Measurements from ENCODE around the gene VWA8.
"Not testable (repeated sequence)": the region's sequence is repeated elsewhere in the genome, so short reads cannot be mapped to it uniquely, and the experiment has no call there.

VWA8 gene

DNA sequence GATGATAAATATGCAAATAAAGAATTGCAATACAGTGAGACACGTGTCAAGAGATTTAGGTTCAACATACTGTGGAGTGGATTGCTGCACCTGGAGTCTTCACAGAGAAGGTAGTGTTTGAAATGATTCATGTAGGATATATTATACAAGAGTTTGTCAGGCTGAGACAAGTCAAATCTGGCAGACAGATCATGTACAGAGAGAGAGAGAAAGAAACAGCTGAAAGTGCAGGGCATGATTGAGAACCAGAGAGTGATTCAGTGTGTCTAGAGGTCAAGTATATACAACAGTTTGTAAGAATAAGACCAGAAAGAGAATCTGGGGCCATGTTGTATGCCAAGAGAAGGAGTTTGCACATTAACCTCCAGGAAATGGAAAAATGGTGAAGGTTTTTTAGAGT is 2.1 kb upstream of the VWA8 start:
- DNase-seq: no peak

DNA sequence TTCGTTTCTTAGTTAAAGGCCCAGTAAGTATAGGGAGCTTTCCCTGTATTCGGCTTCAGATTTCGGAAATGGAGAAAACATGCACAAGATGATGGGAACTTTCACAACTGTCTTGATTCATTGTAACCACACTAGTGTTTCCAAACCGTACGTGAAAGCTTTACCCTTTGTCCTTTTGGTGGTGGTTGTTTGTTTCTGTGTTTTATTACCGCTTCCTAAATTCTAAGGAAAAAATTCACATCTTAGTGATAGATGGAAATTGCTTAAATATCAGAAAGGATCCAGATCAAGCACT is 504 bp upstream of the VWA8 start:
- DNase-seq: no peak

DNA sequence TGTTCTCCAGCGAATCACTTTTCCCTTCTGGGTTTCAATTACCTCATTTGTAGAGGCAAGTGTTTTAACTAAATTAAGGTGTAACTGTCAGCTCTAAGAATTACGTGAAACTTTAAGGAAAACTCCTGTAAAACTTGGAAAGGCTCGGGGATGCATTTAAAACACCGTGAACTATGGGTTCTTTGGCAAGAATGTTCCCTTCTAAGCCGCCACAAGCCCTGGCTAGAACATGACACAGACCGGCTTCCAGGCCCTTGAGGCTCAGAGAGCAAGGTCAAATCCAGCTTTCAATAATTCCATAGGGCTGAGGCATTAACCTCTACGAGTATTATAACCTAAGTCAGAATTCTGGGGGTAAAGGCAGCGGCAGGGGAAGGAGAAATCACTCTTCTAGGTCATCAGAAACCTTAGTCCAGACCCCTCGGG is 685 bp downstream of the VWA8 start:
- DNase-seq: peak in 1 of 2 donors; percentile 5

DNA sequence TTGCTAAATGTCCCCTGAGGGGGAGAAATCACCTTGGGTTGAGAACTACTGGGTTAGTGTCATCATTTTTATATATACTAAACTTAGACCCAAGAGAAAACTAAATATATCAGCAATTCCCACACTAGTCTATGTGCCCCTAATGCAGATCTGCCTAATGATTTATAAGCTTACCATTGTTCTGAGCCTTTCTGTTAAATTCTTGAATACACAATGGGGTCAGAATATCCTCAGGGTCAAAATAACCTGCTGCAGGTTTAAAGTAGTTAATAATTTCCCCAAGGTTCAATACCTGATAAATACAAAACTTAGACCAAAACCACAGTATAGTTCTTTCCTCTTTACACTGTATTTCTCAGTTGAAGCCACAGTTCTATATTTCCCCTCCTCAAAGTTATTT is 4.6 kb downstream of the VWA8 start:
- DNase-seq: no peak

DNA sequence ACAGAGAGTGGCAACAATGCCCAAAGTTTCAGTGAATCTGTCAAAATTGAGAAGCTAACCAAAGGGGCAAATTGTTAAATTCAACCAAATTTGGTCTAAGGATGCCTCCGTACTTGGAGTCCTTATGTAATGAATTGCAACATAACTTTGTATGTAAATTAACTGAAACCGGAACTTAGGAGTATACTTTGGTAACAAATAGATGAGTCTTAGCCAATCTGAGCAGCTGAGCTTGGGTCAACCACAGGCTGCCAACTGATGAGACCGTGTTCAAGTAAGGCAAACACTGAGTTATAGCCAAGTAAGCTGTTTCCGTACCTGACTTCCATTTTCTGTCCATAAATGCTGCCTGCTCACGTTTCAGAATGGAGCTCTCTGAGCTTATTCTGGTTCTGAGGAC is 5.3 kb downstream of the VWA8 start:
- DNase-seq: no peak

DNA sequence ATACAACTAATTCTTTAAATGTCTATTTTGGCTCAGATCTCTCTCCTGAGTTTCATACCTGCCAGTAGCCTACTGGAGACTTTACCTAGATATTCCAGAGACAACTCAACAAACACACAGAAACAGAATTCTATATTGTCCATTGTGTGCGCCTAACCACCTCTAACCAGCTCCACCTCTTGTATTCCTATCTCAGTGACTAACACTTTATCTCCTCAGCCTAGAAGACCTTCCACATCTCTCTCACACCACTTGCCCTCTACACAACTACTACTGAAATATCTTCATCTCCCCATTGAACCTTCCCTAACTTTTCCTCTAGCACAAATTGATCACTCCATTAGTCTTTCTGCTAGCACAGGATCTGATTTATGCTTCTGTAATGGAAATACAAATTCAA is 6.7 kb downstream of the VWA8 start:
- no peak for DNase-seq

DNA sequence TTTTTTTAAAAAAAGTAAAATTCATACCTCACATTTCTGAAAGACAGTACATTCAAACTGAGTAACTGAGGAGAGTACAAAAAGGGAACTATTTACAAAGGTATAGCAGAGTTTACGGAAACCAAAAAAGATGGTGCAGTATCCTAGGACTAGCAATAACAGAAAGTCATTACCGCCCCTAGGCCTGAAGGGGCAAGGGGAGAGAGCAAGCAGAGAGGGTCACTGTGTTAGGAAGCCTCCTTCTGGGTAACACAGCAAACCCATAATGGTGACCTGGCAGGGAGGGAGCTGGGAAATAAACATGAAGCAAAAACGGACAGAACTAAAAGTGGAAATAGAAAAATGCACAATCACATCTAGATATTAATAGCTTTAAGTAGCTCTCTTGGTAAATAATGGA is 8.2 kb downstream of the VWA8 start:
- DNase-seq: no peak

DNA sequence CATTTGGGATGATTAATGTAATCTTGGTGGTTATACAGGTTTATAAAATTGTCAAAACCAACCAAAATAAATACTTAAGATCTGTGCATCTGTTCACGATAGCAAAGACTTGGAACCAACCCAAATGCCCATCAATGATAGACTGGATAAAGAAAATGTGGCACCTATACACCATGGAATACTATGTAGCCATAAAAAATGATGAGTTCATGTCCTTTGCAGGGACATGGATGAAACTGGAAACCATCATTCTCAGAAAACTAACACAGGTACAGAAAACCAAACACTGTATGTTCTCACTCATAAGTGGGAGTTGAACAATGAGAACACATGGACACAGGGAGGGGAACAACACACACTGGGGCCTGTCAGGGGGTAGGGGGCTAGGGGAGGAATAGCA is 11.8 kb downstream of the VWA8 start:
- not testable (repeated sequence) for DNase-seq

DNA sequence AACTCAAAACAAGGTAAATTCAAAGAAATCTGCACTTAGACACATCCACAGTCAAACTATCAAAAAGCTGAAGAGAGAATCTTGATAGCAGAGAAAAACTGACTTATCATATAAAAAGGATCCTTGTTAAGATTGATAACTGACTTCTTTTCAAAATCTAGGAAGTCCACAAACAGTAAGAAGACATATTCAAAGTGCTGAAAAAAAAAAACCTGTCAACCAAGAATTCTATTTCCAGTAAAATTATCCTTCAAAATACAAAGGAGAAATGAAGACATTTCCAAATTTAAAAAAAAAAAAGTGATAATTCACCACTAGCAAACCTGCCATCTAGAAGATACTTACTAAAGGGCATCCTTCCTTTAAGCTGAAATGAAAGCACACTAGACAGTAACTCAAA is 15.0 kb downstream of the VWA8 start:
- no peak for DNase-seq

DNA sequence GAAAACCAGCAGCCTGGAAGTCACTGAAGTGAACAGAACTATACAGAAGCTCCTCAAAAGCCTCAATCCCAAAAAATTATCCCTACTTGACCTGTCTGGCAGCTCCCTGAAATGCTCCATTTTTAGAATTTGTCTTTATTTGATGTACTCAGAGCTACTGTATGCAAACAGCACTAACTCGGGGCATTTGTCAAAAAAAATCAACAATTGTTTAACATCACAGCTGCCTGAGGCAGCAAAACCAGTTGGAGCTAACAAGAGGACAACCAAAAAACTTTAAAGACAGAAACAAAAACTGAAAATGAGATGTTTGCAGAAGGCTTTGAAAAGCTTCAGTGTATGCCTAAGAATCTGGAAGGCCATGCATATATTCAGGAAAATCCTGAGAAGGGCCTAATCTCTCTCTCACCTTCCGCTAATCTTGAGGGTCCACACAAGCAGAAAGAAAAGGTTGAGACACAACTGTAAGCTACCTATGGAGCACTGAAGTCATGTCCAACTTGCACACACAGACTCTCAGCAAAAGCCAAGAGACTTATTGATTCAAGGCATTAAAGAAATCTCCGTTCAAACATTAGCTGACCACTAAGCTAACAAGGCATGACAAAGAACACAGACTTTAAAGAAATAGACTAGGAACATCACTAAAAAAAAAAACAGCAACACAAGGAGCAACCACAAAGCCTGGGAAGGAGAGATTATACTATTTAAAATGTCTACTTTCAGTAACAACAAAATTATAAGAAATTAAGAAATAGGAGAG is 16.1 kb downstream of the VWA8 start:
- no peak for DNase-seq

DNA sequence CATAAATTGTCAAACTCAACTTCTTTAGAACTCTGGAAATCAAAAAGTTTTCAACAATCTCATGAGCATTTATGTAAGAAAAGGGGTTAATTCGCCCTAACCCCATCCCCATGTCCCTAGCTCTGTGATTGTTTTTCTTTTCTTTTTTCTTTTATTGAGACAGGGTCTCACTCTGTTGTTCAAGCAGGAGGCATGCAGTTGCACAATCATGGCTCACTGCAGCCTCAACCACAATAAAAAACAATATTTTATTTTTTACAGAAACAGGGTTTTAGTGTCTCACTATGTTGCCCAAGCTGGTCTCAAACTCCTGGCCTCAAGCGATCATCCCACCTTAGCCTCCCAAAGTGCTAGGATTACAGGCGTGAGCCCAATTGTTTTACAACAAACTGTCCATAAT is 16.7 kb downstream of the VWA8 start:
- DNase-seq: no peak

DNA sequence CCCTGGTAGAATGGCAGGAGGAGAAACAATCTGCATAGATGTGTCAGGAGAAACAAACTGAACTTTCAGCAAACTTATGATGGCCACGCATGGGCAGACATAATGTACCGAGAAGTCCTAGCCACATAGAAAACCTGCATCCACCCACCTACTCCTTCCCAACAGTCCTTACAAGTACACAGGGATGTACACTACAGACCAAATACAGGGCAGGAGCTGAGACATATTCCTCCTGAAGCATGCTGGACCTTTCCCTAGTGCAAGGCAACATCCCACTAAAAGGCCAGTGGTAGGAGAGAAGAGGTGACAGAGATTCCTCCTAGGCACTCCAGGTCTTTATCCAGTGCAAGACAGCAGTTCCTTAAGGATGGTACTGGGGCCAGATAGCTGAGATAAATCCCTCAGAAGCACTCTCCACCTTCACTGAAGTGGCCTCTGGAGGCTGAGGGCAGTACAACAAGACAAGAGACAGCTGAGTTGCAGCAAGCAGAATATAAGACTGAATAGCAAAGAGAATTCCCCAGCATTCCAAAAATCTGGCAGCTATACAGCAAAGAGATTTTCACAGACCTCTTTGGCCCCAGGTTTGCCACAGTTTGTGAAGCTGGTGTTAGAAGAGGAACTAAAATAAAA is 18.3 kb downstream of the VWA8 start:
- DNase-seq: no peak

DNA sequence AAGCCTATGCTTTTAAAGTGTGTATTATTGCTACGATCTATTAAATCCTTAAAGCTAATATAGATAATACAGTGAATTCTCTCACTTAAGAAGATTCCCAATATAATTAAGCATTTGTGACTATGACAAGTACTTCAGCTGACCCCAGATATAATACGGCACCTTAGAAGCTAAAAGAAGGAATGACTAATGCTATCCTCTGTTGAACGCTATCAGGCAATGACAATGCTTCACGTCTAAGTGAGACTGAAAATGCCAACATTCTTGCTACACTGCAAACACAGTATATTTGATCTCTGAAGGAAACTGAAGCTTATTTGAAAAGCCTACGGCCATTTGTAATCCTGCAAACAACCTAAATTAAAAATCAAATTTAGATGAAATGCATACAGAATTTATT is 19.7 kb downstream of the VWA8 start:
- no peak for DNase-seq

DNA sequence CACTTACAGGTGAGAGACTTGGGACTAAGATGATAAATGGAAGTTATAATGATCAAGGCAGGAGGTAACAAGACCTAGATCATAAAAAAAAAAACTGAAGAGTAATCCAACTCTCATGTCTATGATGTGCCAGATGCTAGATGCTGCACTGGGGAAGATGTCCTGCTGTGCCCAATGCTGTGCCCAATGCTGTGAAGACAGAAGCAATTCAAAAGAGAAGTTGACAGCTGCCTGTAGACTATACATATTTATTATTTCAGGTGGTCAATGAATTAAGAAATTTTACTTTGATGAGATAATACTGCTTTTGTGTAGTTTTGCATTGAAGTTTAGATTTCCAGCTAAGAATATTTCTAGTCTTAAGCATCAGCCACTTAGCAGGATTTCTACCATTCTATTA is 21.5 kb downstream of the VWA8 start:
- no peak for DNase-seq

DNA sequence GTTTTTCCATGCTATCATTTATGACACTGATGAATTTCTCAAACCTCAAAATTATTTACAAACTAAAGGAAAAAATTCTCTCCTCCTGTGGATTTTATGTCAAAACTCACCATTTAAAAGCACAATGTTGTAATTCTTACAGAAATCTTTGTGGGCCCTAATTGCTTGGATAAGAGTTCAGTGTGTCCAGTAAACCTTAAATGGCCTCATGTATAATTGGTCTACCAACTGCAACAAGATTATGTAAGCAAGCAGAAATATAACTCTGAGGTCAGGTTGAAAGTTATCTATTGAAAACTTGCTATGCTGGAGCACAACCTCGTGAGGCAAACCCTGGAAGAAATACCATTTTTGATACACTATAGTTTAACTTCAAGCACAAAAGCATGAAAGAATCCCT is 22.0 kb downstream of the VWA8 start:
- no peak for DNase-seq

DNA sequence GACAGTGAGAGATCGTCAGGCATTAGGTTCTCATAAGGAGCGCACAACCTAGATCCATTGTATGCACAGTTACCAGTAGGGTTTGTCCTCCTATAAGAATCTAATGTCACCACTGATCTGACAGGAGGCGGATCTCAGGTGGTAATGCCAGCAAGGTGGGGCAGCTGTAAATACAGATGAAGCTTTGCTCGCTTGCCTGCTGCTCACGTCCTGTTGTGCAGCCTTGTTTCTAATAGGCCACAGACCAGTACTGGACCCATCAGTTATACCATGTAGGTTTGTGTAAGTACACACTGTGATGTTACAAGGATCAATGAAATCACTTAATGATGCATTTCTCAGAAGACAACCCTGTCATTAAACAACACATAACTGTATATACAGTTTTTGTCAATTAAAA is 23.5 kb downstream of the VWA8 start:
- DNase-seq: no peak

DNA sequence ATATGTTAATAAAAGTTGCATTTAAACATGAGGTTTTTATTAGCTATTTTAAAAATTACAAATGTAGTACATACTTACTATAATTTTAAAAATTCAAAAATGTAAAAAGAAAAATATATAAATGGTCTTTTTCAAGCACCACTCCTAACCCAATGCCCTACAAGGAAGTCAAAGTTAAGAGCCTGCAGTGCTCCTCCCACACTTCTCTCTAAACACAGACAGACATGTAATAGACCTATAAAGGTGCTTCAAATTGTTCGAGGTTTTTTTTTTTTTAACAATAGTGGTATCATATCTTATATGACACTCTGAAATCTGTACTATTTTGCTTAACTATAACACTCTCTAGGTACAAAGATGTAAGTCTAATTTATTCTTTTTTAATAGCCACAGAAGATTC is 25.4 kb downstream of the VWA8 start:
- no peak for DNase-seq

DNA sequence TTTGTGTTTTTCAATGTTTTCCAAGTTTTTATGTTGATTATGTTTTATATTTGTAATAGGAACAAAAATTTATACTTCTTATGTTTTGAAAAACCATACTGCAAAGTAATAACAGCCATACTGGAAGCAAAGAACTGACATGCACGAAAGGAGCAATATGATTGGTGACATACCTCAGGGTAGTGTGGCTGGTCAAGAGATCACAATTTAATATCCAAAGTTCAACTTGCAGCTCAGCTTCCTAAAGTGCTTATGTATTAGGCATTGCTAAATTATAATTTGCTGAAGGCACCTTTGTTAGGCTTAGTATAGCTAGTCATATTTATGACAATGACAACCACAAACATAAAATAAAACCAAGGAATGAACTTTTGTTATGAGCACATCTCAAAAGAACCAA is 25.9 kb downstream of the VWA8 start:
- DNase-seq: no peak

DNA sequence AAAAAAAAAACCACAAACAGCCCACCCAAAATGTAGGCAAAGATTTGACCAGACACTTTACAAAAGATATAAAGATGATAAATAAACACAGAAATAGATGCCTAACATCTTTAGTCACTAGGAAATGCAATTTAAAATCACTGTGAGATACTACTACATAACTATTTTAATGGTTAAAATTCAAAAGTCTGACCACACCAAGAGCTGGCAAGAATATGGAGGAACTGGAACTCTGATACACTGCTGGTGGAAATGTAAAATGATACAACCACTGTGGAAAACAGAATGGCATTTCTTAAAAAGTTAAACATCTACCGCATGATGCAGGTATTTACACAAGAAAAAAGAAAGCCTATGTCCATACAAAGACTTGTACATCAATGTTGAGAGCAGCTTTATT is 26.8 kb downstream of the VWA8 start:
- DNase-seq: no peak

DNA sequence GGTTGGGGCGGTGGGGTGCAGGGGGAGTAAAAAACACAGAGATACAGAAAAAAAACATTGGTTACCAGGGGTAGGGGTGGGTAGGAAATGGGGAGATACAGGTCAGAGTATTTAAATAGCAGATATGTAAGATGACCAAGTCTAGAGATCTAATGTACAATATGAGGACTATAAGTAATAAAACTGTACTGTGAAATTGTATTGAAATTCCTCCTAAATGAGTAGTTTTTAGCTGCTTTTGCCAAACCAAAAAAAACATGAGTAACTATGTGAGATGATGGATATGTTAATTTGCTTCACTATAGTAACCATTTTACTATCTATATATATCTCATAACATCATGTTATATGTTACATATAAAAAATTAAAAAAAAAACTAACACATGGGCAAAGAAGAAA is 29.6 kb downstream of the VWA8 start:
- no peak for DNase-seq

DNA sequence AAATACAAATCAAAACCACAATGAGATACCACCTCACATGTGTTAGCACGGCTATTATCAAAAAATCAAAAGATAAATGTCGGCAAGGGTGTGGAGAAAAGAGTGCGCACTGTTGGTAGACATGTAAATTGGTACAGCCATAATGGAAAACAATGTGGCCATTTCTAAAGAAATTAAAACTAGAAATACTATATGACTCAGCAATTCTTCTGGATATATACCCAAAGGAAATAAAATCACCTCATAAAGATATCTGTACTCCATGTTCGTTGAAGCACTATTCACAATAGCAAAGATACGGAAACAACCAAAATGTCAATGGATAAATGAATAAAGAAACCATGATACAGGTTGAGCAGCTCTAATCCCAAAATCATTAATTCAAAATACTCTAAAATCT is 30.8 kb downstream of the VWA8 start:
- no peak for DNase-seq

DNA sequence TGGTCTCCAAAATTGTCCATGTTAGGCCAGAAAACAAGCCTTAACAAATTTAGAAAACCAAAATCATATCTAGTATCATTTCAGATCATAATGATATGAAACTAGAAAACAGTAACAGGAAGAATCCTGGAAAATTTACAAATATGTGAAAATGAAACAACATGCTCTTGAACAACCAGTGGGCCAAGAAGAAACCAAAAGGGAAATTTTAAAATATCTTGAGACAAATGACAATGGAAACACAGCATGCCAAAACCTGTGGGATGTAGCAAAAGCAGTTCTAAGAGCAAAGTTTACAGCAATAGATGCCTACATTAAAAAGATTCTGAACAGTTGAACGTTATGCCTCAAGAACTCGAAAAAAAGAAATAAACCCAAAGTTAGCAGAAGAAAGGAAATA is 32.6 kb downstream of the VWA8 start:
- DNase-seq: no peak

DNA sequence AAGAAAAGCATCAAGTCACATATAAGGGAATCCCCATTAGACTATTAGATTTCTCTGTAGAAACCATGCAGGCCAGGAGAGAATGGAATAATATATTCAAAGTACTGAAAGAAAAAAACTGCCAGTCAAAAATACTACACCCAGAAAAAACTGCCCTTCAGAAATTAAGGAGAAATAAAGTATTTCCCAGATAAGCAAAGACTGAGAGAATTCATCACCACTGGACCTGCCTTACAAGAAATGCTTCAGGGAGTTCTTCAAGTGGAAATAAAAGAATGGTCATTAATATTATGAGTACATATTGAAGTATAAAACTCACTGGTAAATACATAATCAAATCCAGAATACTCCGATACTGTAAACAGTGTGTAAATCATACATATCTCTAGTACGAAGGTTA is 35.9 kb downstream of the VWA8 start:
- DNase-seq: no peak

DNA sequence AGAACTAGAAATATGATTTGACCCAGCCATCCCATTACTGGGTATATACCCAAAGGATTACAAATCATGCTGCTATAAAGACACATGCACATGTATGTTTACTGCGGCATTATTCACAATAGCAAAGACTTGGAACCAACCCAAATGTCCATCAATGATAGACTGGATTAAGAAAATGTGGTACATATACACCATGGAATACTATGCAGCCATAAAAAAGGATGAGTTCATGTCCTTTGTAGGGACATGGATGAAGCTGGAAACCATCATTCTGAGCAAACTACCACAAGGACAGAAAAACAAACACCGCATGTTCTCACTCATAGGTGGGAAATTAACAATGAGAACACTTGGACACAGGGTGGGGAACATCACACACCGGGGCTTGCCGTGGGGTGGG is 38.0 kb downstream of the VWA8 start:
- not testable (repeated sequence) for DNase-seq

DNA sequence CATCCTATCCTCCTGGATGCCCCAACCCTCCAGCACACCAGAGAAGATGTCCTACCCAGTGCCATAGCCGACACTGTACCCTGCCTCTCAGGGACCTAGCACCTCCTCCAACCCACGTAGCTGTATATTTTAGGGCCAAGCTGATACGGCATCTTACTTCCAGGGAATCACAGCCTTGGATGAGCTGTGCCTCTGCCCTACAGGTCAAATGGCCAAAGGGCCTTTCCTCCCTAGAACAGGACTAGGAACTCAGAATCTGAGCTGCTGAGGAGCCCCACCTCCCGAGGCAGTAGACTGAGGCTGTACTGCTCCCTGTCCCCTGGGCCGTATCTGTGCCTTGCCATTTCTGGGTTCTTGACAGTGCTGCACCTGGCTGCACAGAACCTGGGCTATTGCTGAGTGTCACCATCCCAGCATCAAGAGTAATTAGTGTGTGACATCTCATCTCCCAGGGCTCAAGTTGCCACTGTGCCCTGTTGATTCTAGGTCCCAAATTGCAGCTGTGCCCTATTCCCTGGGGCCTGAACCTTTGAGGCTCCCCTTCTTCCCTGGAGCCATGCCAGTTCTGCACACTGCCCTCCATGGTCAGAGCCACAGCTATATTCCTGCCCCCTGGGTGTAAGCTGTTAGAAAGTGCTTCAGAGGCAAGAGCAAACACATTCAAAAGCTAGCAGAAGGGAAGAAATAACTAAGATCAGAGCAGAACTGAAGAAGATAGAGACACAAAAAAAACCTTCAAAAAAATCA is 41.0 kb downstream of the VWA8 start:
- DNase-seq: no peak
